Astrocyte (in vitro differentiated cells and primary cell): Measurements from ENCODE around the gene PIGZ. TPM values are rescaled to one million over a fixed set of nuclear protein-coding genes. Genes with fewer than 3 reads are reported as not detected.

Source experiments
- DNase-seq: peaks from one replicate; pipeline ENCODE4 v3.0.0-alpha.2; 2010; ENCODE audit warnings: low read depth
- FAIRE-seq: peaks from 2 replicates; lab custom pipeline; 2011; peaks lifted over from hg19 to GRCh38; lab: Jason Lieb, UNC
- H2AFZ ChIP-seq: 2 replicates; pipeline ENCODE4 v1.6.0; 2012; ENCODE audit warnings: low read depth, low read length, inconsistent platforms
- H3K27ac ChIP-seq: 2 replicates; pipeline ENCODE4 v1.5.1; 2011; ENCODE audit warnings: low read depth, low read length, inconsistent platforms
- H3K27me3 ChIP-seq: 2 replicates; pipeline ENCODE4 v1.6.0; 2011; ENCODE audit warnings: low read length, inconsistent platforms; ENCODE audit not compliant: insufficient read depth
- H3K36me3 ChIP-seq: 2 replicates; pipeline ENCODE4 v1.5.1; 2011; ENCODE audit warnings: low read length, inconsistent platforms; ENCODE audit not compliant: insufficient read depth
- H3K4me1 ChIP-seq: 2 replicates; pipeline ENCODE4 v1.5.1; 2011; ENCODE audit warnings: low read length, inconsistent platforms; ENCODE audit not compliant: insufficient read depth
- H3K4me2 ChIP-seq: 2 replicates; pipeline ENCODE4 v1.6.0; 2012; ENCODE audit warnings: low read length, inconsistent platforms
- H3K4me3 ChIP-seq: 2 replicates; pipeline ENCODE4 v1.5.1; 2011; ENCODE audit warnings: low read depth, mild to moderate bottlenecking, low read length, inconsistent platforms; ENCODE audit not compliant: insufficient read depth
- H3K79me2 ChIP-seq: 2 replicates; pipeline ENCODE4 v1.6.0; 2012; ENCODE audit warnings: mild to moderate bottlenecking, low read length, inconsistent platforms; ENCODE audit not compliant: insufficient read depth
- H3K9ac ChIP-seq: 2 replicates; pipeline ENCODE4 v1.6.0; 2012; ENCODE audit warnings: mild to moderate bottlenecking, low read length, inconsistent platforms
- H3K9me3 ChIP-seq: 2 replicates; pipeline ENCODE4 v1.5.1; 2012; ENCODE audit warnings: low read depth, mild to moderate bottlenecking, low read length, inconsistent platforms; ENCODE audit not compliant: insufficient read depth
- H4K20me1 ChIP-seq: 2 replicates; pipeline ENCODE4 v1.6.0; 2012; ENCODE audit warnings: low read length, inconsistent platforms; ENCODE audit not compliant: insufficient read depth
- H3K27ac Mint-ChIP-seq: one replicate; pipeline ENCODE4 v1.8.0; 2021; ENCODE audit warnings: mild to moderate bottlenecking, mixed read lengths; ENCODE audit not compliant: unreplicated experiment
- H3K27me3 Mint-ChIP-seq: one replicate; pipeline ENCODE4 v1.8.0; 2021; ENCODE audit warnings: low read depth, mixed read lengths; ENCODE audit not compliant: unreplicated experiment
- H3K36me3 Mint-ChIP-seq: one replicate; pipeline ENCODE4 v1.8.0; 2021; ENCODE audit warnings: low read depth, mixed read lengths; ENCODE audit not compliant: unreplicated experiment
- H3K4me1 Mint-ChIP-seq: one replicate; pipeline ENCODE4 v1.8.0; 2021; ENCODE audit warnings: low read depth, mixed read lengths; ENCODE audit not compliant: unreplicated experiment
- H3K4me3 Mint-ChIP-seq: one replicate; pipeline ENCODE4 v1.8.0; 2021; ENCODE audit warnings: mild to moderate bottlenecking, moderate library complexity, mixed read lengths; ENCODE audit not compliant: unreplicated experiment
- H3K9me3 Mint-ChIP-seq: one replicate; pipeline ENCODE4 v1.8.0; 2021; ENCODE audit warnings: mild to moderate bottlenecking, mixed read lengths; ENCODE audit not compliant: unreplicated experiment
- CTCF ChIP-seq: IDR thresholded peaks from 2 replicates; pipeline ENCODE4 v1.5.1; 2011; ENCODE audit warnings: low read depth, mild to moderate bottlenecking, inconsistent platforms, low read length, moderate library complexity; ENCODE audit not compliant: insufficient read depth
- EZH2 ChIP-seq: IDR thresholded peaks from 2 replicates; pipeline ENCODE4 v1.6.1; 2012; ENCODE audit warnings: mild to moderate bottlenecking, low read length, inconsistent platforms; ENCODE audit not compliant: insufficient read depth
- total RNA-seq: library from RNA; stranded (reverse); gene quantifications from 2 replicates; pipeline ENCODE4 v1.2.1, GENCODE V29; 2021

Gene PIGZ
- total RNA-seq, 1 donor from 2014 or later, result 0.54 TPM

DNA sequence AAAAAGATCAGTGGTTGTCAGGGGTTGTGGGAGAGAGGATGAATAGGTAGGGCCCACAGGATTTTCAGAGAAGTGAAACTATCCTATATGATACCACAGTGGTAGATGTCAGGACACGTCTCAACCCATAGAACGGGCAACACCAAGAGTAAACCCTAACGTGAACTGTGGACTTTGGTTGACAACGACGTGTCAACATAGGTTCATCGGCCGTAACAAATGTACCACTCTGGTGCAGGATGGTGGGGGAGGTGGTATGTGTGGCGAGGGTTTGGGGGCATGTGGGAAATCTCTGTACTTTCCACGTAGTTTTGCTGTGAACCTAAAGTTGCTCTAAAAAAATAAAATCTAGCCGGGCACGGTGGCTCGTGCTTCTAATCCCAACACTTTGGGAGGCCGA, 13.0 kb upstream of the PIGZ start:
- peak; percentile 23 for FAIRE-seq
- H3K27ac ChIP-seq, result no peak overlapping the region
- no peaks in the 10 kb centered on the region for H3K36me3 ChIP-seq
- no peaks in the 10 kb centered on the region for H3K36me3 Mint-ChIP-seq
- no peak overlapping the region for H3K27ac Mint-ChIP-seq
- H3K9me3 Mint-ChIP-seq, result peaks cover 7% of the 10 kb centered on the region
- DNase-seq, result no peak
- no peaks in the 10 kb centered on the region for H4K20me1 ChIP-seq
- H3K4me3 ChIP-seq, result no peak overlapping the region
- no peak overlapping the region for H3K9ac ChIP-seq
- peaks cover 13% of the 10 kb centered on the region for H3K27me3 Mint-ChIP-seq
- H3K9me3 ChIP-seq, result peaks cover 2% of the 10 kb centered on the region
- no peak overlapping the region for H2AFZ ChIP-seq
- H3K4me3 Mint-ChIP-seq, result no peak overlapping the region
- no peak overlapping the region for H3K4me2 ChIP-seq
- no peaks in the 10 kb centered on the region for H3K4me1 ChIP-seq
- H3K79me2 ChIP-seq, result no peaks in the 10 kb centered on the region
- TF ChIP-seq EZH2 (no peak), CTCF (no peak)
- no peaks in the 10 kb centered on the region for H3K4me1 Mint-ChIP-seq
- H3K27me3 ChIP-seq, result no peaks in the 10 kb centered on the region

DNA sequence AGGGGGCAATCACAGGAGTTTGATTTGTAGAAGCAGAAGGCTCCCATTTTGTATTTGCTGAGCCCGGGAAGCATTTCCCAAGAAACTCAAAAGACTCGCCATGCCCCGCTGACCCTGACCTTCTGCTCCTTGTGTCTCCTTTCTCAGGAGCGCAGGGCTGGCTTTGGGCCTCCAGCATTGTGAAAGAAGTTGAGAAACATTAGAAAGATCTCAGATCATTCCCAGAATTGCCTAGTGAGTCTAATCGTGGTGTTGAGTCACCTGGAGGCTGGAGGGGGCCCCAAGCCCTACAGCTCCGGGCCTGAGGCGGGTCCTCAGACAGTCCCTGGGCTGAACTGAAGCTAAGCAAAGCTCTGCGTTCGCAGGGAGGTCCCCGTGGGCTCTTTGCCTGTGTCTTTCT, 10.9 kb upstream of the PIGZ start:
- no peak for FAIRE-seq
- Histone ChIP-seq H3K27ac (no peak overlapping the region), H3K27me3 (no peaks in the 10 kb centered on the region), H2AFZ (no peak overlapping the region), H3K9me3 (peaks cover 2% of the 10 kb centered on the region), H3K4me1 (no peaks in the 10 kb centered on the region), H3K9ac (no peak overlapping the region), H3K36me3 (no peaks in the 10 kb centered on the region), H3K79me2 (no peaks in the 10 kb centered on the region), H3K4me3 (no peak overlapping the region), H3K4me2 (no peak overlapping the region), H4K20me1 (no peaks in the 10 kb centered on the region)
- Mint-ChIP-seq H3K36me3 (peaks cover 4% of the 10 kb centered on the region), H3K4me3 (no peak overlapping the region), H3K27me3 (peaks cover 20% of the 10 kb centered on the region), H3K4me1 (no peaks in the 10 kb centered on the region), H3K27ac (no peak overlapping the region), H3K9me3 (peaks cover 7% of the 10 kb centered on the region)
- DNase-seq, result no peak
- TF ChIP-seq CTCF, result no peak
- no peak for TF ChIP-seq EZH2

DNA sequence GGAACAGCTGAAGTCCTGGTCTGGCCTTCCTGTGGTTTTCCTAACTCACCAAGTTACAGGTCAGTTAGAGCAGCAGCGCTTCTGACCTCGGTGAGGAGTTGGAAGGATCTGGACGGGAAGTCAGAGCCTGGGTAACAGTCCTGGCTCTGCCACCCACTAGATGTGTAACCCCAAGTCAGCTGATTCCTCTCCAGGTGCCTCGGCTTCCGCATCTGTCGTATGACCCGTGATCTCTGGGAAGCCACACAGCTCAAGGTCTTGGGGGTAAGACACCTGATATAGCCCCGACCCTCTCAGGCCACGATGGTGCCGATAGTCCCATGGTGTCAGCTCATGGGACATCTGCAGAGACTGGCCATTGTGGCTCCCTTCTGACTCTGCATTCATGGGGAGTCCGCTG, 8.3 kb upstream of the PIGZ start:
- no peak overlapping the region for H3K4me2 ChIP-seq
- H3K36me3 Mint-ChIP-seq, result peaks cover 4% of the 10 kb centered on the region
- no peak for DNase-seq
- H3K9ac ChIP-seq, result no peak overlapping the region
- no peaks in the 10 kb centered on the region for H3K4me1 ChIP-seq
- FAIRE-seq, result no peak
- no peaks in the 10 kb centered on the region for H3K9me3 Mint-ChIP-seq
- peaks cover 18% of the 10 kb centered on the region for H3K27me3 Mint-ChIP-seq
- TF ChIP-seq EZH2 (no peak), CTCF (no peak)
- no peak overlapping the region for H3K27ac ChIP-seq
- no peaks in the 10 kb centered on the region for H3K4me1 Mint-ChIP-seq
- H3K4me3 Mint-ChIP-seq, result no peak overlapping the region
- no peaks in the 10 kb centered on the region for H3K79me2 ChIP-seq
- no peaks in the 10 kb centered on the region for H3K27me3 ChIP-seq
- H3K4me3 ChIP-seq, result no peak overlapping the region
- no peaks in the 10 kb centered on the region for H3K36me3 ChIP-seq
- no peak overlapping the region for H2AFZ ChIP-seq
- no peak overlapping the region for H3K27ac Mint-ChIP-seq
- H3K9me3 ChIP-seq, result no peaks in the 10 kb centered on the region
- H4K20me1 ChIP-seq, result no peaks in the 10 kb centered on the region
